NCI-H510A treated with DMSO at 0.1 percent for 48 hours (cell line): ENCODE results near the gene MLF2.

Experiments used
- DNase-seq: peaks from one replicate; lab custom pipeline; 2025; lab: John Stamatoyannopoulos, UW

The MLF2 gene

DNA sequence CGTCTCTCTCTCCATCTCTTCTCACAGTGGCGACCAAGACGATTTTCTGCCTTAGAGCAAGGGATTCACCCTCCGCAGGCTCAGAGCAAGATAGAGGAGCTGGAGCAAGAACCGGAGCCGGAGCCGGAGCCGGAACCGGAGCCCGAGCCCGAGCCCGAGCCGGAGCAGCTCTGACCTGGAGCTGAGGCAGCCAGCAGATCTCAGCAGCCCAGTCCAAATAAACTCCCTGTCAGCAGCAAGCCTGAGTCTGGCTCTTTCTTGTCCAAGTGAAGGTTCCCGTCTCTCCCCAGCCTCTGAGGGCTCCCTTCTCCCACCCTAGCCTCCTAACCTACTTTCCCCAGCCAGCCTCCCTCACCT is 25.3 kb upstream of the MLF2 start:
- DNase-seq: no peak

DNA sequence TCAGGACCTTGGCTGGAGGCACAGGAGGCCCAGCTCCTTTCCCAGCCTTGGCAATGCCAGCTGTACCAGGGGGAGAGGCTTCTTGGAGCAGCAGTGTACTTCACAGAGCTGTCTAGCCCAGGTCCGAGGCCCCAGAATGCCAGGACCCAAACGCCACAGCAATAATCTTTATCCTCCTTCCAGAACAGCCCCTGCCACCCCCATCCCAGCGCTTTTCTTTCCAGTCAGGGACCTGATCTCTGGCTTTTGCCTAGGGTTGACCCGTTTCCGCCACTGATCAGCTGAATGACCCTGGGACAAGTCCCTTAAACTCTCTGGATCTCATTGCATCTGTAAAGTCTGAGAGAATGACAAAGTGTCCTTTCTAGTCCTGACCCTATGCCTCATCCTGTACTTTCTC is 24.4 kb upstream of the MLF2 start:
- no peak for DNase-seq

DNA sequence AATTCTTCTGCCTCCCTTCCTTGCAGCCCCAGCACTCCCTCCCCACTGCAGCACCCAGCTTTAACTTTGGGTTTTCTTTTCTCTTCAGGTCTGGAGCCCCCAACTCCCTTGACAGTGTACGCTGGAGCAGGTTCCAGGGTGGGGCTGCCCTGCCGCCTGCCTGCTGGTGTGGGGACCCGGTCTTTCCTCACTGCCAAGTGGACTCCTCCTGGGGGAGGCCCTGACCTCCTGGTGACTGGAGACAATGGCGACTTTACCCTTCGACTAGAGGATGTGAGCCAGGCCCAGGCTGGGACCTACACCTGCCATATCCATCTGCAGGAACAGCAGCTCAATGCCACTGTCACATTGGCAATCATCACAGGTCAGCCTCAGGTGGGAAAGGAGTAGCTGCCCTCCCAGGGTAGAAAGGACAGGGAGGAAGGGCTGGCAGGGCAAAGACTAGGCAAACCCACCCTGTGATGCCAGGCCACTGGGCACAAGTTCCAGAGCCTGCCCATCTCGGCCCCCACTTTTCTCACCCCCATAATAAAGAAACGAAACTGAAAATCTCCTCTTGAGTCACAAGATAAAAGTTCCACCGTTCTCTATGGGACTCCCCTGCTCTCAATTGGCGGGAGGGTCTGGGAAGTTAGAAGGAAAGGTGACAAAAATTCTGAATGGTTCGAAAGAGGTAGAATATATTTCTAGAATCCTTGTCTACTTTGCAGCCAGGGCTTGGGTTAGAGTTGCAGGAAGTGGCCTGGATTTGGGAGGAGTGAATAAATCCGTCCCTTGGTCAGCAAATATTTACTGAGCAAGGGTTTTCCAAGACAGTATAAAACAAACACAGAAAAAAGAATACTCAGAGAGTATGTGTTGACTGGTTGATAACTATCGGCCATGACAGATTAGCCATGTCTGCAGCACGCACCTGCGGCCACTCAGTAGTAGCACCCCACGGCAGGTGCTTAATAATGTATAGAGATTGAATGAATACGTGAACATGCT is 22.5 kb upstream of the MLF2 start:
- DNase-seq: peak; percentile 15

DNA sequence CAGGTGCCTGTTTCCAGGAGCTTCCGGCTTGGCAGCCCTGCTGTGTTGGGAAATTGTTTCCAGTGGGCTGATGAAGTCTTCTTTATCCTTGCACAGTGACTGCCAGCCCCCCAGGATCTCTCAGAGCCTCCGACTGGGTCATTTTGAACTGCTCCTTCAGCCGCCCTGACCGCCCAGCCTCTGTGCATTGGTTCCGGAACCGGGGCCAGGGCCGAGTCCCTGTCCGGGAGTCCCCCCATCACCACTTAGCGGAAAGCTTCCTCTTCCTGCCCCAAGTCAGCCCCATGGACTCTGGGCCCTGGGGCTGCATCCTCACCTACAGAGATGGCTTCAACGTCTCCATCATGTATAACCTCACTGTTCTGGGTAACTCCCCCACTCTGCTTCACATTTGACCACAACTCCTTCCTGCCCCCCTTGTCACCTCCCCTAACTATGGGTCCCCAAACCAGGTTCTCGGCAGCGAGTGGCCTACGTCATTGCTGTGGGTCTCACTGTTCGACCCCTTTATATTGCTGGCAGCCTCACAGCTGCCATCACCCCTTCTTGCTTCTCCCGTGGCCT is 21.6 kb upstream of the MLF2 start:
- DNase-seq: no peak

DNA sequence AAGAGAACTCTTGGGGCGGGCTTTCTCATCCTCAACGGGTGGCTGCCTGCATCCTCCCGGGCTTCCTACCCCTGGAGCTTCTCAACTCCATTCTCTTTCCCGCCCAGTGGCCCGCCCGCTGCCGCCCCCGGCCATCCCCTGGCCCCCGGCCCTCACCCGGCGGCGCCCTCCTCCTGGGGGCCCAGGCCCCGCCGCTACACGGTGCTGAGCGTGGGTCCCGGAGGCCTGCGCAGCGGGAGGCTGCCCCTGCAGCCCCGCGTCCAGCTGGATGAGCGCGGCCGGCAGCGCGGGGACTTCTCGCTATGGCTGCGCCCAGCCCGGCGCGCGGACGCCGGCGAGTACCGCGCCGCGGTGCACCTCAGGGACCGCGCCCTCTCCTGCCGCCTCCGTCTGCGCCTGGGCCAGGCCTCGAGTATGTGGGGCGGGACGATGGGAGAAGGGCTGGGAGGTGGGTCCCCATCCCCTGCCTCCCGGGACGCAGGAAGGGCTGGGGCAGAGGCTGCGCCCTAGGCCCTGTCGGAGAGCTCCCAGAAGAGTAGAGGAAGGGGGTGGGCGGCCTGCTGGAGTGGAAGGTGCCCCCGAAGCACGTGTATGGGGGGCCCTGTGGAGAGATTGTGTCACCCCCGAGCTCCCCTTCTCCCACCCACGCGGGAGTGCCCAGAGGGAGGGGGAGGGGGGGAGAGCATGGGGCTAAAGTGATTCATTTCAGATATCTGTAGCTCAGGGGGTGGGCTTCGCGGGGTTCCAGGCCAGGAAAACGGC is 20.8 kb upstream of the MLF2 start:
- no peak for DNase-seq

DNA sequence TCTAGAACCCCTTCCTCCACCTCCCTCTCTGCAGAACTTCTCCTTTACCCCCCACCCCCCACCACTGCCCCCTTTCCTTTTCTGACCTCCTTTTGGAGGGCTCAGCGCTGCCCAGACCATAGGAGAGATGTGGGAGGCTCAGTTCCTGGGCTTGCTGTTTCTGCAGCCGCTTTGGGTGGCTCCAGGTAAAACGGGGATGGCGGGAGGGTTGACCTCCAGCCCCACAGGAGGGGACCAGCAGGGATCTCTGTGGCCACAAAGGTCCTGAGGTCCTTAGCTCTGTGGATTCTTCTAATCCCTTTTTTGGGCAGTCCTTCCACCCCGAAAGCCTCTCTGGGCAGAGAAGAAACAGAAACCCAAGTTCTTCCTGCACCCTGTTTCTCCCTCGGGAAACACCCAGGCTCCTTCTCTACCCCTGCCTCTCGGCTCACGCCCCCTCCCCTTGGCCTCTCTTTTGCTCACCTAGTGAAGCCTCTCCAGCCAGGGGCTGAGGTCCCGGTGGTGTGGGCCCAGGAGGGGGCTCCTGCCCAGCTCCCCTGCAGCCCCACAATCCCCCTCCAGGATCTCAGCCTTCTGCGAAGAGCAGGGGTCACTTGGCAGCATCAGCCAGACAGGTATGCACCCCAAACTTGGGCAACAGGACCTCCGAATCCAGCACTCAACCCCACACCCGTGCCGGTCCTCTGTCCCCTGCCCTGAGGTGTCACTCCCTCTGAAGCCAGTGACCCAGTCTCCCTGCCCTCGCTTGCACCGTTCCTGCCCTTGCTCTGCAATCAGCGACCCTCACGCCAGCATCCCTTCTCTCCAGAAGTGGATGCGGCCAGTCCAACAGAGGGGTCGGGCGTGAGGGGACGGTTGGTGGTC is 20.0 kb upstream of the MLF2 start:
- no peak for DNase-seq

DNA sequence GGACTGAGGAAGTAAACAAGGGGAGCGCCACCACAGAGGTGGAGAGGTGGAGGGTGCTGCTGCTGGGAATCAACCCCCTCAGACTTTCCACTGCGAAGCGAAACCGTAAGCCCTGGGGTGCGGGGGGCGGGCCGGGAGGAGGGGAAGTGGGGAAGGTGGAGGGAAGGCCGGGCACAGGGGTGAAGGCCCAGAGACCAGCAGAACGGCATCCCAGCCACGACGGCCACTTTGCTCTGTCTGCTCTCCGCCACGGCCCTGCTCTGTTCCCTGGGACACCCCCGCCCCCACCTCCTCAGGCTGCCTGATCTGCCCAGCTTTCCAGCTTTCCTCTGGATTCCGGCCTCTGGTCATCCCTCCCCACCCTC is 19.4 kb upstream of the MLF2 start, which contains the start of gene LAG3:
Gene LAG3 (plus strand): TSS at position 190 of the 365 bp plus-strand sequence. CDS start 333 bp downstream, outside the sequence.
- DNase-seq: no peak

DNA sequence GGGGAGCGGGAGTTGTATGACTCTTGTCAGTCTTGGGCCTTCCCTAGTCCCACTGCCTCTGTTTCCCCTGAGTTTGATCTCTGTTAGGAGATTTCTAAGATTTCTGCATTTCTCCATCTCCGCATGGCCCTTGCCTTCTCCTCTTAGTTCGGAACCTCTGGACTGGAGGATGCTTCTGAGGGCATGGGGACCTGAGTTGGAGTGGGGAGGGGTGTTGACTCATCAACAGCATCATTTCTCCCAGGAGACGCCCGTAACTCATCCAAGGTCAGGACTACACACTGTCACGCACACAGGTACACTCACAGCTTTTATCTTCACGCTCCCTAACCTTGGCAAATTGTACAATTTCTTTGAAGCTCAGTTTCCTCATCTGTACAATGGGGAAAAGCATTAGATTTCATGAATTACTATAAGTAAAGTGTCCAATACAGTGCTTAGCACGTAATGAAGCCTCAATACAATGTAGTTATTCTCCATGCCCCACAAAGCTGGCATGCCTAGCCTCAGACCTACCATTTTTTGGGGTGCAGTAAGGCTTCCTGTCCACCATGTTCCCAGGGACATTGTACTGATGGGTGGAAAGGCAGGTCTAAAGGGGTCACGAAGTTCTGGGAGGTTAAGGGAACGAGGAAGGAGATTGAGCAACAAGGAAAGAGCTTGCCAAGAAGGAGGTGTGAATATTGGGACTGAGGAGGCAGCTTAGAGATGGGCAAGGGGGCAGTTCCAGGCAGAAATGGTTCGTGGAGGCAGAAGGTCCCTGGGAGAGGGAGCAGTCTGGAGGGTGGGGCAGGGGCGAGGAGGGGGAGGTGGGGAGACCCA is 18.8 kb upstream of the MLF2 start:
- no peak for DNase-seq

DNA sequence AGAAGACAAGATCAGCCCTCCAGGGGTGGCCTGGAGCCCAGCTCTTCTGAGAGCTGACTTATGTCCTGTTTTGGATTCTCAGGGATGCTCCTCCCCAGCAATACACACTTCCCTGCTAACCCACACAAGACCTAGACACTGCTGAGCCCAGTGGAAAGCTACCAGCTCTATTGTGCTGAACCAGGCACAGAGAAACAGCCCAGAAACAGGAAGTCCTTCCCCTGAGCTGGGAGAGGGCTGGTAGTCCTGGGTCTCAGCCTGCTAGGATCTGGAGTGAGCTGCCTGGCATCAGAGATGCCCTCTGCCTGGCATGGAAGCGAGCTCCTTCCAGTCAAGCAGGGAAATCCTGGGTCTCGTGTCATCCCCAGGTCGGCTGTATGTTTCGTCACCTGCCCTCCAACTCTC is 18.2 kb upstream of the MLF2 start:
- no peak for DNase-seq

DNA sequence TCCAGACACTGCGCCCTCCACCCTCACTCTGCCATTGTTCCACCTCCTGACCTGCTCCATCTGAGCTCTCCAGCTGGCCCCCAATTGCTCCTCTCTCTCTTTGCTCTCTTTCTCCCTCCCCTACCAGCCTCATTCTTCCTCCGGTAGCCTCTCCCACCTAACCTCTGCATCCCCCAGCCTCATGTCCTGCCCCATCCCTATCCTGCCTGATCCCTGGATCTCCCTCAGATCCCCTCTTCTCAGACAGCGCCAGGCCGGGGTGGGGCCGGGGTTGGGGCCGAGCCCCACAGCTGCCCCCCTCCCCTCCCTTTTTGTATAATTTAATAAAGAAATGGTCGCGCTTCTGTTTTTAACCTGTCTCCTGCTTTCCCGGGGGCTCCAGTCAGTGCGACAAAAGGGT is 17.7 kb upstream of the MLF2 start:
- DNase-seq: no peak

DNA sequence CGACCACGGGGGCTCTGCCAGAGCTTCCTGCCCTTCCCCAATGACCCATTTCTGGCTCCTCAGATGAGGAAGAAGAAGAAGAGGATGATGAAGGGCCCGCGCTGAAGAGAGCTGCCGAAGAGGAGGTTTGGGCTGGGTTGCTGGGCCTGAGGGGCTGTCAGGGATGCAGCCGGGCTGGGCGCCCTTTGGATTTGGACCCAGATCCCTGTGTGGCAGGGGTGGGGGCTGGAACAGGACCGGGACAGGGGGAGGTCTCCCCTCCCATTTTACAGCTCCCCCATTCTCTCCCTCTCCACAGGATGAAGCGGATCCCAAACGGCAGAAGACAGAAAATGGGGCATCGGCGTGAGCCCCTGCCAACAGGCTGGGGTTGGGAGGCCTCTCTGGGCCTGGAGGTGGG is 17.2 kb upstream of the MLF2 start:
- no peak for DNase-seq

DNA sequence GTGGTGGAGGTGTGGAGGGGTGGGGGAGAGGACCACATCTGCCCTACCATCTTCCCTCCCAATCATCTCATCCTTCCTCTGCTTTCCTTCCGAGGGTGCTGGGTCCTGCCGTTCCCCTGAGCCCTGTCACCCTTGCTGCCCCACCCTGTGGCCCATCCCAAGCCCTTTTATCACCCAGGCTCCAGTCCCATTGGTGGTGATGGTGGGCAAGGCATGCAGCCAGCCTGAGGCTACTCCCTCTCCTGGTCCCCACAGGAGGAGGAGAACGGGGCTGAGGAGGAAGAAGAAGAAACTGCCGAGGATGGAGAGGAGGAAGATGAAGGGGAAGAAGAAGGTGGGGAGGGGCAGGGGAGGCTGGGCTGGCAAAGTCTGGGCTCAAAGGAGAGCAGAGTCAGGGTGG is 16.7 kb upstream of the MLF2 start:
- no peak for DNase-seq

DNA sequence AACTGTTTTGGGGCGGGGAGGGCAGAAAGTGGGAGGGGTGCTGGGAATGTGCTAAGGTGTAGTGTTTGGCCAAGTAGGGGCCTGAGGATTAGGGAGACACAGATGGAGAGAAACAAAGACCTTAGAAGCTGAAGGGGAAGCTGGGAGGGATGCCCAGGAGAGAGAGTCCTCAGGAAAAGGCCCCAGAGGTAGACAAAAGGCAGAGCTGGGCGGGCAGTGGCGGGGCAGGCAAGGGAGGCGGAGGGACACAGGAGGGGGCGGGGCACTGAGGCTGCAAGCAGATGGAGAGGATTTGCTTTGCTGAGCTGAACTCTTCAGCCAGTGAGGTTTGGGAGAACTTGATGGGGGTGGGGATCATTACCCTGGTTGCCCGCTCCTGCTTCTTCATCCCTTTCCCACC is 16.0 kb upstream of the MLF2 start:
- DNase-seq: peak; percentile 30

DNA sequence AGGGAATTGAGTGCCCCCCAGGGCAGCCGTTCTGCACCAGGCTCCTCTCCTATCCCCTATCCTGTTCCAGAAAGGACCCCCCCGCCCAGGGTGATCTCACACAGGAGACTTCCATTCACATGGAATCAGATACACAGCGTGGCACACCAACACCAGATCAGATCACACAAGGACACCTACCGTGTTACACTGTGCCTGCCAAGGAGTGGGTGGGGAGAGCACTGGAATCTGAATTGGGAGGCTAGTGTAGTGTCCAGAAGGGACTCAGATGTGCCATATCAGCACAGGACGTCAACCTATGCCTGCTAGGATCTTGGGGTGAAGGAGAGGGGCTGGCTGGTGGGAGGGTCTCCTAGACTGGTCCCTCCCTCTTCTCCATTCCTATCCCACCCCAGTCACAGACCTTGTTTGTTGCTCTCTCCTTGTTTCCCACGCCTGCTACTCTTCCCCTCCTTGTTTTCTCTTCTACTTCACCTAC is 15.5 kb upstream of the MLF2 start:
- no peak for DNase-seq

DNA sequence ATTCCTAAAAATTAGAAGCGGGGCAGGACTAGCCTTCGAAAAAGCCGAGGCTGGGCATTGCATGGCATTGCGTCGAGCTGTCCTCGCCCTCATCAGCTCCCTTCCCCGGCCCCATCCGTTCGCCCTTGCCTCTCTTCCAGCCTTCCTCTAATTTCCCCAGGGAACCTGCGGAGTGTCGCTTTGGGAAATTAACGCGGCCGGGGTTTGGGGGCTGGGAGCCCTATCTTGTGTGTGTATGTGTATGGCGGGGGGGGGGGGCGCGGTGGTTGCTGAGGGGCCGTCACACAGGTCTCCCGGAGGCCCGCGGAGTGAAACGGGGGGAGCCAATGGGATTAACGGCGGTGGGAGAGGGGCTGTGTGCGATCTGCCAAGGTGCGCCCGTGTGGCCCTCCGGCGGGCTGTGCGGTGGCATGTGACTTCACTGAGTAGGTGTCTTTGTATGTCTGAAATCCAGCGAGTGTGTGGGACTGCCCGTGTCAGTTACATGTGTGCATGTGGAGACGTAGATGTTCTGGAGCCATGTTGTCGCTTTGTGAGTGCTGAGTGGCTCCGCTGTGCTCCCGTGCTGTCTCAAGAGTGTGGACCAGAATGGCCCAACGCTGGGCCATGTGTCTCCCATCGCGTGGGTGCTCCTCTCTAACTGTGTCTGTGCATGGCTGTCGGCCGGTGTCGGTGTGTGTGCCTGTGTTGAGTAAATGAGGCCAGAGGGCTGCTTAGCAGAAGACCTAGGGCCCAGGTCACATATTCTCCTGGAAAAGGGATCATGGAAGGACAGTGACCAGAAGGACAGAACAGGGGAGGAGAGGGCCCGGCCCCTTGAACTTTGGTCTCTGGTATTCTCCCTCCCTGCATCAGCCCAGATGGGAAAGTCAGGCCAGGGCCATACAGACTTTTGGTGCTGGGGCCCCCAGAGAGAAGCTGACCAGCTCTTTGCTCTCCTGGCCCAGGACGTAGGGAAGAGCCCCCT is 14.7 kb upstream of the MLF2 start:
- DNase-seq: no peak

DNA sequence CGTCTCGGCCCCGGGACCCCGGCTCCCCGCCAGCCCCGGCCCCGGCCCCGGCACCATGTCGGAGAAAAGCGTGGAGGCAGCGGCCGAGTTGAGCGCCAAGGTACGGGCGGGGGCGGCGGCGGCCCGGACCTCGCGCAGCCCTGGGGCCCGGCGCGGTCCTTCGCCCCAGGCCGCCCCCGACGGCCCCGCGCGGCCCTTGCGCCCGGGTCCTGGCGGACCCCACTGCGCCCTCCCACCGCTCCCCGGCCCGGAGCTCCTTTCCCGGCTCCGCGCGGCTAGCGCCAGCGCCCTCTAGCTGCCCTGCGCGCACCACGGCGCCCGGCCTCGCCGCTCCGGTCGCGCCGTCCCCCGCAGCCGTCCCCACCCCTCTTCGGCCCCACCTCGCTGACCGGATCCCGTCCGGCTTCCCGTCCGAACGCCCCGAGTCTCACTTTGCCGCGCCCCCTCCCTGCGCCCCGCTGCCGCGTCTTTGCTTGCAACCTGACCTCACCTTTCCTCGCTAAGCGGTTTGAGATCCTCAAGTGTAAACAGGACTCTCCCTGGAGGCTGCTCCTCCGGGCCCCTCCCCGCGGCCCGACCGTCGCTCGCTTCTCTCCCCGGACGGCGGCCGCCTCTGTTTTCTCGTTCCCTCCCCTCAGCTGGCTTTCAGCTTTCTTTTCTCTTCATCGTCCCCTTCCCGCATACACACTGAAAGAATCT is 13.9 kb upstream of the MLF2 start:
- DNase-seq: peak; percentile 17

DNA sequence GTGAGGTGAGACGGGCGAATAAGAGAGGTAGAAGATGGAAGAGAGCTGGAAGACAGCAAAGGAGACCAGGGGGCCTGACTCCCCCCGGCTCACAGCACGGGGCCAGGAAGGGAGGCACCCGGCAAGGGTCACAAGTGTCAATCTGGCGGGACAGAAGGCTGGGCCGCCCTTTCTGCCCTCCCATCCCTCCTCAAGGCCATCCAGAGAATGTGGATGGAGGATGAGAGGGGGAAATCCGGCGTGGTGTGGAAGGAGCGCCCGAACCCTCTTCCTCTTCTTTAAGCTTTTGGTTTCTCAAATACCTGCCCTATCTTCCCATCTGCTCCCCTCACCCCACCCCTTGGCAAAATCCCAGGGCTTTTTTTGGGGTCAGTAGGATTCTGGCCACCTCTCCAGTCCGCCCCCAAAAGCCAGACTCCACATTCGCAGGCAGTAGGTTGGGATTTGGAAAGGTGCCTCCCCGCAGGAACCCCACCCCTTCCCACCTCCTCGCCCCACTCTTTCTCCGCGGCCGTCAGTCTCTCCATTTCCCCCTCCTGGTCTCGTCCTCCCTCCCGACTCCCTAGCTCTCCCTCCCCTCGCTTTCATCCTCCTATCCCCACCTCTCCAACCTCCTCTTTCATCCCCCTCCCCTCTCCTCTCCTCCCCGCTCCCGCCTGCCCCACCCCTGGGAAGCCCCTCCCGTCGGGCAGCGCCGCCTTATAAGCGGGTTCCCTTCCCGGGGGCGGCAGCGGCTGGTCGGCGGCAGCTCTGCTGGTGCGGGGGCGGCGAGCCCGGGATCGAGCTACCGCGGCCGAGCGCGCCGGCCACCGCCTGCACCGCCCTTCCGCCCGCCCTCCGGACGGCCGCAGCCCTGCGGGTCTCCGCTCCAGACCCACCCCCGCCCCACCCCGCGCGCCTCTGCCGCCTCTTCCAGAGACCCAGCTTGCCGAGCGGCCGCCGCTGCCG is 13.0 kb upstream of the MLF2 start, which contains the start of gene PTMS:
Gene PTMS (plus strand): TSS at position 730 of the 948 bp plus-strand sequence. CDS start 343 bp downstream, outside the sequence.
- DNase-seq: peak; percentile 75
